Stimulated activated CD8-positive, alpha-beta memory T cell treated with anti-CD3 and anti-CD28 coated beads, Interleukin-7, amount 100 ng/mL, for 1 hour (primary cell): Measurements from ENCODE around the gene CNGA3.

Experiments used
- DNase-seq, 2 donors: peaks; one replicate each; pipeline ENCODE4 v3.0.0-alpha.2; 2020; ENCODE audit warnings: low read depth in 2 of 2

Gene CNGA3

DNA sequence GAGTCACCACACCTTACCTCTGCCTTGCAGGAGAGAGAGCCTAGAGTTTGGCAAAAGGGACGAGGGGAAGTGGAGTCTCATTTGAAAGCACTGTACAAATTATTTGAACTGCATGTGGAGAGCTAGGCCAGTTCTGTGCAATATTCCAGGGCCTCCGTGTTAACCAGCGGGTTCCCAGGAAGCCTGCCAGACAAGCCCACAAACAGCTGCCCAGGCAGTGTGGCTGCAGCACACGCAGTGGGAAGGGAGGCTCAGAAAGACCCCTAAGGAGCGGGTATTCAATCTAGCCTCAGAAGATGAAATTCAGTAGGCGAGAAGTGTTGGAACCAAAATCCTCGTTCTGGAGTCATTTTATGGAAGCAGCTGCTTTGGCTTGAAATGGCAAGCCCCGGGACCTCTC lies 30.7 kb downstream of the CNGA3 start:
- no peak for DNase-seq

DNA sequence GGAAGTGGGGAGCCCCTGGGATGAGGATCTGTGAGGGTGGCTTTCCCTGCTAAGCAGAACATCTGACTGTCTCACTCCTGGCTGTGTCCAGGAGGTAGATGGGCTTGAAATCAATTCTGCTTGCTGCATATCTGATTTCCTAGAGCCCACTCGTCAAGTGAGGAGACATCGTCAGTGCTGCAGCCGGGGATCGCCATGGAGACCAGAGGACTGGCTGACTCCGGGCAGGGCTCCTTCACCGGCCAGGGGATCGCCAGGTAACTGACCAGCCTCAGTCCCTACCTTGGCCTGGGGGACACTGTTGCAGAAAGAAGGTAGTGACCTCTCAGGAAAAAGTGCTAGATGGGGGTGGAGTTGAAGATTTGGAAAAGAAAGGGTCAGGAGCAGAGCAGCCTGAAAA lies 31.3 kb downstream of the CNGA3 start:
- DNase-seq: no peak

DNA sequence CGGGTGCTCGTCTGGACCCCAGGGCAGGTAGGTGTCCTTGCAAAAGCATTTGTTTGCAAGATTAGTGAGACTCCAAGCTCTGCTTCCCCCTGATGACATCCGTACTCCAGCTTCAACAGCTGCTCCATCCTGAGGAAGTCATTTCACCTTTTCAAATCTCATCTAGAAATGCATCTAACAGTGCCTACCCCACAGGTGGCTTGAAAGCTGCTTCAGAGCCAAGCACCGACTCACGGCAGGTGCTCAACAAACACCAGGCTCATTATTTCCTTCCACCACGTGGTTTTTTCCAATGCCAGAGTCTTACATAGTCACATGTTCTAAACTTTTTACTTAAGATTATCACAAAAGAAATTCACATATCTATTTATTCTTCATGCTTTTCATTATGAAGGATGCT lies 31.9 kb downstream of the CNGA3 start:
- no peak for DNase-seq

DNA sequence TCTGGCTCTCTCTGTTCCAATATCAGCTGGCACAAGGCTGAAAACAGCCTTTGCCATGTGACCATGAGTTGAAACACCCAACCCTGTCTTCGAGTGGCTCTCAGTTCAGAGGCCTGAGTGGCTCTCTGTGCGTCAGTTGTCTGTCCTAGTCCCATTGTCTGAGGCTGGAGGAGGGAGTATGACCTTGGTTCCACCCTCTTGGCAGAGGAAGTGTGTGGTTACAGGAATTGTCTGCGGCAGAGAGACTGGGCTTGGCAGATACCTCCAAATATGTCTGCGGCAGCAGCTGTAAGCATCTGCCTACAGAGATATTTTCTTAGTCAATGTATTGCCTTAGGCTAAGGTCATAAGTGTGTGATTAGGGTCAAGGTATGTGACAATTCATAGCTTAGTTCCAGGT lies 32.6 kb downstream of the CNGA3 start:
- DNase-seq: no peak

DNA sequence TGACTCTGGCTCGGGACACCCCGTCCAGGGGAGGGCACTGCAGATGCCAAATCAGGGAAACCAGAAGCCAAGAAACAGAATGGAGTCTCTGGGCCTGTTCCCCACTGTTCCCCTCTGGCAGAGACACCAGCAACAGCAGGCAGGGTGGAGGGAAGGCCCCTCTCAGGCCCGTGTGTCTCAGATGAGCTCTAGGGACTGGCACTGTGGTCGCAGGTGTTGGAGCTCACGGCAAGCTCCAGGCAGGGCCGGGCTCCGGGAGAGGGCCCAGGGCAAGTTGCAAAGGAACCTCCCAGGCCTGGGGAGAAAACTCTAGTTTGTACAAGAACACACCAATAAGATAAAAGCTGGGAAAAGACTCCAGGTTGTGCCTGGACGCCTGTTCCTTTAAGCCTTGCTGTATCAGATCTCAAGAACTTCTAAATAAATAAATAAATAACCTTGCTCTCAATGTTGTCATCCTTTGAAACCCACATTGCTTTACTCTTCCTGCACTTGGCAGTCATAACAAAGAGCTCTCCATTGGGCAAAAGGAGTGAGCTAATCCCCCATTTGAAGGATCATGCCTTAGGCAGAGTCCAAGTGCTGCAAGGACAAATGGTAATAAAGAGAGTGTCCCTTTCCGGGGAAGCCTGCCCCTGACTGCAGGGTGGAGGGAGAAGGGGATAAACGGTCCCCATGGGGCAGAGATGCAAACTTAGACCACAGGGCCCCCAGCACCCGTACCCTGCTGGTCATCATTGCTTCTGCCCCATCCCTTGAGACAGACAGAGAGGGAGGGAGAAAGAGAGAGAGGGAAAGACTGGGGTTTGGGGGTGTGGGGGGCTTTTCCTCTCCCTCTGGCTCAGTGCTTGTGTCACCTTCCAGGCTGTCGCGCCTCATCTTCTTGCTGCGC lies 33.3 kb downstream of the CNGA3 start:
- DNase-seq: no peak

DNA sequence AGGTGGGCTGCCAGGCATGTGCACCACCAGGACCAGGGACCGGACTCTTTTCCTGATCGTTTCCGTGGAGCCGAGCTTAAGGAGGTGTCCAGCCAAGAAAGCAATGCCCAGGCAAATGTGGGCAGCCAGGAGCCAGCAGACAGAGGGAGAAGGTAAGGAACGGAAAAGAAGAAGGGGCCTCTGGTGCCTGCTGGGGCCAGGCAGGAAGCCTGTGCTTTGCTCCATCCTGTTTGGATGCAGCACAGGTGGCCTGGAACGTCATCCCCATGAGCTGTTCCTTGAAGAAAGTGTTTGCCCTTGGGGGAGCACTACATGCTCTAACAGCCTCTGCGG lies 33.9 kb downstream of the CNGA3 start:
- DNase-seq: no peak

DNA sequence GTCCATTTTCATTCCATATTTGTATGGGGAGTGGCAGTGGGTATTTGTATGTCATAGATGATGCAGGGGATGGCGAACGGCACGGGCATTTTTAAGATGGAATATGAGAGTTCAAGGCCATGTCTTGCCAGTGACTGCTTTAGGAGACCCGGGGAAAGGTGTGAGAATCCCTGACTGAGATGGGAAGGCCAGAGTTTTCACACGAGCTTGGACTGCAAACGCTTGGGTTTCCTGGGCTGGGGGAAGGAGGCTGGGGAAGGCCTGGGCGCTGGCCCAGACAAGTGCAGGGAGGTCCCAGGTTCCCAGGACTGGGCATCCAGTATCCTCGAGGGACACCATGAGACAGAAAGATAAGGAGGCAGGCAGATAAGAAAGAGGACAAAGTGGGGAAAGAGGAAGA lies 35.2 kb downstream of the CNGA3 start:
- no peak for DNase-seq

DNA sequence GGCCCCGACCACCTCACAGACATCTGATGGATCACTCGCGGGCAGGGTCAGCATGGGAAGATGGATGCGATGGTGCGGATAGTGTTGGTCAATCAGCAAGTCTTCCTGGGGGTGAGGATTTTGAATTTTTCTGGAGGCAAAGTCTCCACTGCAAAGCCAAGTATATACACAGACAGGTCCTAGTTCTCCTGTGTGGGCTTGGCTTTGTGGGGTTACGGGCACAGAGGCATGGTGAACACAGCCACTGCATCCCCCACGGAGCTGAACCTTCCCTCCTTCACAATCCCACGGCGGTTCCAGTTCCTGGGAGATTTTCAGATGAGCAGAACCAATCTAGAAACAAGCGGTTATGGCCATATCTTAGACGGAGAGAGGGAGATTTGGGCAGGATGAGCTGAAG lies 35.8 kb downstream of the CNGA3 start:
- DNase-seq: no peak

DNA sequence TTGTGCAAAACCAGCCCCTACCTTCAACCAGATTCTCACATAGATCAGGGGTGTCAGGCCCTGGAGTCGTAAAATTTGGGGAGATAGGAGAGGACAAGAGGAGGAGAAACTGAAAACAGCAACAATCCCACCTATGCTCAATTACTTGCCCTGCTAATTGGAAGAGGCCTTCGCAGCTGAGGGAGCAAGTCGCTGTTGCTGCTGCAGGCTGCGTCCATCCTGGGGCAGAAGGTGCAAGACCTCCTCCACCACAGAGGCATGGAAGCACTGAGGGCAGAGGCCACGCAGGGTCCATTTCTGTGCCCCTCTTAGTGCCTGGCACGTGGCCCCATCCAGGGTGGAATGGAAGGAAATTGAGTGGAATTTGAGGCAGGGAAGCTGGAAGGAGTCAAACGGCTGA lies 36.5 kb downstream of the CNGA3 start:
- no peak for DNase-seq

DNA sequence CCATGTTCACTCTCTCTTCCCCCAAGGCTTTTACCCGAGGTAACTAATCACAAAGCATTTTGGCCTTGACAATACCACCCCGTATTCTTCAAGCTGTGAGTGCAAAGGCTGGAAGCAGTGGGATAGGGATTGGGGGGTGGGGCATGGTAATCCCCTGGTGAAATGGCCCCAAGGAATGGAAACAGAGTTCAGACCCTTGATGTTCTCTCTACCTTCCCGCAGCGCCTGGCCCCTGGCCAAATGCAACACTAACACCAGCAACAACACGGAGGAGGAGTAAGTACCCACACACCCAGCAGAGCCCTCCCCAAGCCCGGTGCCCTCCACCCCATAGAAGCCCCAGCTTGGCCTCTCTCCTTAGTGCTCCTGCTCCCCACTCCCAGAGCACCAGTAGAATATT lies 36.9 kb downstream of the CNGA3 start:
- no peak for DNase-seq

DNA sequence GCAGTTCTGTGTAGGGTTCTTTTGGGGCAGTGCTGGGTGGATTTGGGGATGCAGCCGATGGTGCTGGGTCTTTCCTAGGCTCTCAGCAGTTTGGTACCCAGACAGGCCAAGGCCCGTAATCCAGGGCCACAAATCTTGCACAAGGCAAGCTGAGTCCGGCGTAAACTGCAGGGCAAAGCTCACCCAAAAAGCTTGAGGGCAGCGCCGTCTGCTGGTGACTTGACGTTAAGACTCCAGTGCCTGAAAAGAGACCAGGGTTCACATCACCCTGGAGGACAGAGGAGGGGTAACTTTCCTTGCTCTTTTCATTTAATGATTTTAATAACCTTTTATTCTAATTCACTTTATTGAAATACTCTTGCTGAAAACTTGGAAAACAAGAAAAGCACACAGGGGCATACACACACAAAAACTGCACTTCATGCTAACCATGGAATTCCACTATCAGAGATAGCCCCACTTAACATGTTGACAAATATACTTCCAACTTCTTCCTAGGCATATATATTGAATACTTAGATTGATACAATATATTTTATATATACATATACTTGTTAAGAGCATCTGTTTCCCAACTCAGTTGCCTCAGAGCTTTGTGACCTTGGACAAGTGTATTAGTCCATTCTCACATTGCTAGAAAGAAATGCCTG lies 38.9 kb downstream of the CNGA3 start:
- peak; percentile 34 to 49 for DNase-seq

DNA sequence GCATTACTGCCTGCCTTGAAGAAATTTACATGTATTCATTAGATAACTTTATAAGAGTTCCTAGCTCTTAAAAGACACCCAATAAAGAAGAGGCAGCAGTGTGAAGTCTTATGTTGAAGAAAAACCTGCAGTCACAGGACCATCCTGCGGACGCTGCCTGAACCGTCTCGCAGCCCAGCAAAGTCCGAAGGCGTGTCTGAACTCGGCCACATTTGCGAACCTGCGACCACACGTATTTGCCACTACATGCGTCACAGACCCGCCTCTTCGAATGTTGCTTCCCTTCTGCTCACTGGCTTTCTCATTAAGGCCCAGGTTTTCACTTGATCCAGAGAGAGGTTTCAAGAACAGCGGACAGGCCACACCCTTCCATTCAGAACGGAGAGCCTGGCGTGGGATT lies 41.2 kb downstream of the CNGA3 start:
- DNase-seq: no peak

DNA sequence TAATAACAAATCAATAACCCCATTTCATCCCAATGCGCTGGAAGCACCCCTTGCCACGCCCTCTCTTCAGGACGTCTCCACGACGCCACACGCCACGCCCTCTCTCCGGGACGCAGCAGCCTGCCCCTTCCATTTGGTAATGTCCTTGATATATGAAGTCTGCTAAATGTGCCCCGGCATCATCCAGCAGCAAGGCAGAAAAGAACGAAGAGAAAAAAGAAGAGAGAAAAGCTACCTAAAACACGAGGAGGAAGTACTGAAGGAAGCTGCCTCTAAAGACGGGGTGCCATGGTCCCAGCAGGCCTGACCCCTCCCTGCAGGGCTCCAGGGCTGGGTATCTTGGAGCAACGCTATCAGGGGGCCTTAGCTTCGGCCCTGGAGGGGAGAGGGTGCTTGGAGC lies 41.8 kb downstream of the CNGA3 start:
- DNase-seq: no peak

DNA sequence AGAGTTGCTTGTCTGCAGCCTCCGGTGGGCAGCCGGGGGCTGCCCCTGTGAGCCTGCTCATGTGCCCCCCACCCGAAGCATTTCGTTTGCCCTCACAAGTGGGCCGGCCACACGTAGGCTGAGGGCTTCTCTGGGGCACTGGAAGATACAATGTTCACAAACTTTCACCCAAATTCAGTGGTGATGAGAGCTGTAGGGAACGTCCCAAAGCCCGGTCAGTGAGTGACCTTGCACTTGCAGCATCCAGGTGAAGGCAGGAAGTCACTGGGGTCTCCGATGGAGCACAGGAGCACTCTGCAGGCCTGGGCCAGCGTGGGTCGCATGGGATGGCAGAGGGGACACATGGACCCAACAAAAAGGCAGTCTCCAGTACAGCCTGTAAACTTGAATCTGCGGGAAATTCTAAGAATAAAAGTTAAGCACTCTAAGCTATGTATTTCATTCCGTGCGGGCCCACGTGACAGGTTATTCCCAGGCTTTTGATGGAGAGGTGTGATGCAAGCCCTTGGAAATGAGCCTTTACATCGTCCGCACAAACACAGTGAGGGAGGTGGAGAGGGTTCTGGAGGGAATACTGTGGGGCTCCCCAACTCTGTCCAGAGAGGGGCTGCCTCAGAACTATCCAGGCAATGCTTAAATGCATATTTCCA lies 42.5 kb downstream of the CNGA3 start:
- no peak for DNase-seq

DNA sequence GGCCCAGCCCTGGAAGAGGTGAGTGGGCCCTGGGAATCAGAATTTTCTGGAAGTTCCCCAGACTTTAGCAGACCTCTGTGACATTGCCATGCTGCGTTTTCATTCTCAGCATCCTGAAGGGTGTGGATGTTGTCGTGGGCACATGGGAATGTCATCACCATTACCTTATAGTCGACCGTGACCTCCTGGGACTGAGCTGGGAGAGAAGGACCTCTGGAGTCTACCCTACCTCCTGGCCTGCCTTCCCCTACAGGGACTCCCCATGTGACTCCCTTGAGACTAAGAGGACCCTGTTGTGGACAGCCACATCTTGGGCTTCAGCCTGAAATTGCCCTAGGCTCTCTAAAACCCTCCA lies 43.0 kb downstream of the CNGA3 start:
- DNase-seq: no peak

DNA sequence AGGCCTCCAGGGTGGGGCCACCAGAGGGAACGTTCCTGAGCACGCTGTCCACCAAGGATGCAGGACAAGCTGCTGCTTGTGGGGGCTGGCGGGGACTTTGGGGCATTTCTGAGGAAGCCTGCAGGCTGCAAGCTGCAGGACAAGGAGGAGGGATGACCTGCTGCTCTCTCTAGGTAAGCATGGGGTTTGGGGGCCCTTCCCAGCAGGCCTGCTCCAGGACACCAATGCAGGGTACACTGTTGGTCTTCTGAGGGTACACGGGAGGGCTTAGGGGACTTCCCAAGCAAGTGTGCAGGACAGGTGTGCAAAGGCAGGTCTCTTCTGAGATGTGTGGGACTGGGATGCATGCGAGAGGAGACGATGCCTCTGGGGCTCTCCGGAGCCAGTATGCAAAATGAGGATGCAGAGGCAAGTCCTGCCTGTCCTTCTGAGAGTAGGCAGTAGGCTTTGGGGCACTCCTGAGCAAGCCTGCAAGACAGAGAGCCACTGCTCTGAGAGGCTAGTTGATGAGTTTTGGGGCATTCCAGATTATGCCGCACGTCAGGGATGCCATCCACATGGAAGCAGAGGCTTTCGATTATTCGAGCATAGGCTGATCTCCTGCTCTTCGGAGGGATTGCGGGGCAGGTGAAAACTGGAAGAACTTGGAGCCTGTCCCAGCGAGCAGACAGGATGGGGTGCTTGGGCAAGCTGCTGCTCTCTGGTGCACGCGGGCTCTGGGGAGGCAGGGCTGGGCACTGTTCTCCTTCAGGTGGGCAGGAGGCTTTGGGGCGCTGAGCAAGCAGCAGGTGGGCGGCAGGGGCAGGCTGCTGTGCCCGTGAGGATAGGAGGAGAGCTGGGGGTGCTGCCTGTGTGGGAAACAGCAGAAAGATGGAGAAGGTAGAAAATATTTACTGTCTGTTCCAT lies 44.6 kb downstream of the CNGA3 start:
- no peak for DNase-seq

DNA sequence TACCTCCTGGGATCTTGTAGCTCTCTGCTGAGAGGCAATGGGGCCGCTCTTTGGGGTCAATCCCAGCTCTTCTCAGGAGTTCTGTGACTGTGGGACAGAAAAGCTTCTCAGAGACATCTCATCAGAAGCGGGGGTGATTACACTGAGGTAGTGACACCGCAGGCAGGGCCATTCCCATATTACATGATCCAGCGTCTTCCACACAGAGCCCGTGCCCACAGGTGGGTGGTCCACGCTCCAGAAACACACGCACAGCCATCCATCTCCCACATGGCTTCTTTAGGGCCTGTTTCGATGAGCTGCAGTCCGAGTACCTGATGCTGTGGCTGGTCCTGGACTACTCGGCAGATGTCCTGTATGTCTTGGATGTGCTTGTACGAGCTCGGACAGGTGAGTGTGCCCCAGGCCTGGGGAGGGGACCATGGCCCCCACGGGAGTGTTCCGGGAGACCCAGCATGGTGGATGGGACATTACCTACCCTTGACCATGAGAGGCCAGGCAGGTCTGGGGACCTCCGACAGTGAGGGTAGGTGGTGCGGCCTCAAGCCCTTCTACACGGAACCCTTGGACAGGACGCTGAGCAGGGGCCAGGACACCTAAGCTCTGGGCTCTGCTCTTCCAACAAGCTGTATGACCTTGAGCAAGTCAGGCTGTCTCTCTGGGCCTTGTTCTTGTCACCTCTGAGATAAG lies 45.5 kb downstream of the CNGA3 start:
- DNase-seq: no peak

DNA sequence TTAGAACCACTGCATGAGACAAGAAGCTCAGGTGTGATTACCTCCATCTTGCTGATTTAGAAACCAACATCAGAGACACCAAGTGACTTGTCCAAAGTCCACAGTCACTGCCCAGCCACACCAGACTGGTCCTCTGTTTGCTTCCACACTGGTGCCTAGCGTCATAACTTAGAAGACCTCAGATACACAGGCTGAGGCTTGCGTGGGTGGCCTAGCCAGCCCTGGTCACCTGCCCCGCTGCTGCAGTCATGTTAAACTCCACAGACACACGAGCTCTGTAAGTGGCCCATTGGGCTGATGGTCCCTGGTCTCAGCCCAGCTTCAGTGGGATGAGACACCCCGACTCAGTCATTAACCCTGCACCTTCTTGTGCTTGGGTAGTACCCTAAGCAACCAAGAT lies 47.1 kb downstream of the CNGA3 start:
- no peak for DNase-seq

DNA sequence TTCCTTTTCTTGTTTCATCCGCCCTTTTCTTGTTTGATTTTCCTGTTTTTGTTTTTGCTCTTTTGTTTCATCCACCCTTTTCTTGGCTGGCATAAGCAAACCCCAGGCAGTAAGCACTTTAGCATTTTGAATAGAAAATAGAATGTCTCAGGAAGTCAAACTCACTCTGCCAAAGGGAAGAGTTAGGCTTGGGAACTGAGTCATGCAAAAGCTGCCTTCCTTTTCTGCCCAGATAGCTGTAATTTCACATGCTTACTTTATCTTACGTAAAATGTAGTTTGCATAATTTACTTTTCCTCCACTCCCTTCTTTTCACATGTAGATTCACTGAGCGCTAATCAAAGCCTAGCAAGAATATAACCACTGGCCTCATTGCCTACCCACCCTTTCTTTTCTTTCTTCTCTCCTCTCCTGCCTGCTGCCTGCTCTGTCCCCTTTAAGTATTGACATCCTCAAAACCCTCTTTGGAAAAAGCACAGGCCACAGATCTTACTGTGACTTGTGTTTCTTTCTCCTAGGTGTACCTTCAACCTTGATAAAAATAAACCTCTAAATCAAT lies 48.4 kb downstream of the CNGA3 start:
- DNase-seq: no peak

DNA sequence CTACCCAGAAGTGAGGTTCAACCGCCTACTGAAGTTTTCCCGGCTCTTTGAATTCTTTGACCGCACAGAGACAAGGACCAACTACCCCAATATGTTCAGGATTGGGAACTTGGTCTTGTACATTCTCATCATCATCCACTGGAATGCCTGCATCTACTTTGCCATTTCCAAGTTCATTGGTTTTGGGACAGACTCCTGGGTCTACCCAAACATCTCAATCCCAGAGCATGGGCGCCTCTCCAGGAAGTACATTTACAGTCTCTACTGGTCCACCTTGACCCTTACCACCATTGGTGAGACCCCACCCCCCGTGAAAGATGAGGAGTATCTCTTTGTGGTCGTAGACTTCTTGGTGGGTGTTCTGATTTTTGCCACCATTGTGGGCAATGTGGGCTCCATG lies 49.7 kb downstream of the CNGA3 start:
- DNase-seq: no peak

DNA sequence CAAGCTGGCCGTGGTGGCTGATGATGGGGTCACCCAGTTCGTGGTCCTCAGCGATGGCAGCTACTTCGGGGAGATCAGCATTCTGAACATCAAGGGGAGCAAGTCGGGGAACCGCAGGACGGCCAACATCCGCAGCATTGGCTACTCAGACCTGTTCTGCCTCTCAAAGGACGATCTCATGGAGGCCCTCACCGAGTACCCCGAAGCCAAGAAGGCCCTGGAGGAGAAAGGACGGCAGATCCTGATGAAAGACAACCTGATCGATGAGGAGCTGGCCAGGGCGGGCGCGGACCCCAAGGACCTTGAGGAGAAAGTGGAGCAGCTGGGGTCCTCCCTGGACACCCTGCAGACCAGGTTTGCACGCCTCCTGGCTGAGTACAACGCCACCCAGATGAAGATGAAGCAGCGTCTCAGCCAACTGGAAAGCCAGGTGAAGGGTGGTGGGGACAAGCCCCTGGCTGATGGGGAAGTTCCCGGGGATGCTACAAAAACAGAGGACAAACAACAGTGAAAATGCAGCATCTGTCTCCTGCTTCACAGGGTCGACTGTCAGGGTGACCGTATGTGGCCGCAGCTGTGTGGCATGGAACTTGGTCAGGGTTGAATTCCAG lies 50.6 kb downstream of the CNGA3 start:
- DNase-seq: no peak
